Body of pancreas (tissue), 4 donors: ENCODE data around the gene PFKFB2.

Experiments used
- POLR2A ChIP-seq, 3 donors: fragments of 450-650 bp; IDR thresholded peaks; one replicate each; pipeline ENCODE4 v1.6.1; 2016; ENCODE audit warnings: antibody characterized with exemption in 3 of 3, mild to moderate bottlenecking in 2 of 3
- TF ChIP-seq, protein P1 (sequence below), 7 experiments: fragments of 450-650 bp in 4 of 7; fragments of 200-600 bp in 3 of 7; sonication (generic) in 3 of 7; IDR thresholded peaks; one replicate each; pipeline ENCODE4 v1.5.1; 2016 to 2019; ENCODE audit warnings: antibody characterized with exemption in 7 of 7

GRCh38 chr1:207081806-207082205 is 28.7 kb downstream of the PFKFB2 start:
- TF ChIP-seq, protein P1, sequence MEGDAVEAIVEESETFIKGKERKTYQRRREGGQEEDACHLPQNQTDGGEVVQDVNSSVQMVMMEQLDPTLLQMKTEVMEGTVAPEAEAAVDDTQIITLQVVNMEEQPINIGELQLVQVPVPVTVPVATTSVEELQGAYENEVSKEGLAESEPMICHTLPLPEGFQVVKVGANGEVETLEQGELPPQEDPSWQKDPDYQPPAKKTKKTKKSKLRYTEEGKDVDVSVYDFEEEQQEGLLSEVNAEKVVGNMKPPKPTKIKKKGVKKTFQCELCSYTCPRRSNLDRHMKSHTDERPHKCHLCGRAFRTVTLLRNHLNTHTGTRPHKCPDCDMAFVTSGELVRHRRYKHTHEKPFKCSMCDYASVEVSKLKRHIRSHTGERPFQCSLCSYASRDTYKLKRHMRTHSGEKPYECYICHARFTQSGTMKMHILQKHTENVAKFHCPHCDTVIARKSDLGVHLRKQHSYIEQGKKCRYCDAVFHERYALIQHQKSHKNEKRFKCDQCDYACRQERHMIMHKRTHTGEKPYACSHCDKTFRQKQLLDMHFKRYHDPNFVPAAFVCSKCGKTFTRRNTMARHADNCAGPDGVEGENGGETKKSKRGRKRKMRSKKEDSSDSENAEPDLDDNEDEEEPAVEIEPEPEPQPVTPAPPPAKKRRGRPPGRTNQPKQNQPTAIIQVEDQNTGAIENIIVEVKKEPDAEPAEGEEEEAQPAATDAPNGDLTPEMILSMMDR (IDR thresholded peaks at IDR 0.05), result no peak
- TF ChIP-seq POLR2A (IDR thresholded peaks at IDR 0.05), result no peak
